A549 (cell line): Measurements from ENCODE around the gene CACNA1C.

ENCODE experiments used
- CBX2 ChIP-seq: fragments of 200-600 bp; sonication (generic); IDR thresholded peaks from 2 replicates; pipeline ENCODE4 v1.6.1; 2016; ENCODE audit warnings: low read depth, mild to moderate bottlenecking, borderline replicate concordance
- EP300 ChIP-seq, 2 experiments: fragments of >200 bp; sonication (Bioruptor Twin); formaldehyde crosslinking; IDR thresholded peaks; 2 replicates in 1 of 2; 3 replicates in 1 of 2; pipeline ENCODE4 v1.6.1; 2016 to 2017
- JUN ChIP-seq, 2 experiments: fragments of >200 bp; sonication (Bioruptor Twin); formaldehyde crosslinking; IDR thresholded peaks; 2 replicates in 1 of 2; 3 replicates in 1 of 2; pipeline ENCODE4 v1.6.1; 2016 to 2017
- JUNB ChIP-seq: fragments of >200 bp; sonication (Bioruptor Twin); formaldehyde crosslinking; IDR thresholded peaks from 2 replicates; pipeline ENCODE4 v1.6.1; 2016
- PBX3 ChIP-seq: IDR thresholded peaks from 2 replicates; pipeline ENCODE4 v1.6.1; 2012
- PHF8 ChIP-seq: fragments of 200-600 bp; sonication (generic); IDR thresholded peaks from 2 replicates; pipeline ENCODE4 v1.6.1; 2016; ENCODE audit warnings: low read depth, mild to moderate bottlenecking, antibody characterized with exemption, moderate library complexity, borderline replicate concordance
- RCOR1 ChIP-seq: fragments of 150-350 bp; IDR thresholded peaks from 2 replicates; pipeline ENCODE4 v1.6.1; 2014; ENCODE audit warnings: antibody characterized with exemption, low read length, low read depth
- RFX5 ChIP-seq: fragments of 450-650 bp; IDR thresholded peaks from 2 replicates; pipeline ENCODE4 v1.7.1; 2014; ENCODE audit warnings: antibody characterized with exemption, mild to moderate bottlenecking, moderate library complexity
- RNF2 ChIP-seq: fragments of 200-600 bp; sonication (generic); IDR thresholded peaks from 2 replicates; pipeline ENCODE4 v1.6.1; 2016; ENCODE audit warnings: low read depth, mild to moderate bottlenecking, antibody characterized with exemption, moderate library complexity, borderline replicate concordance
- SMC3 ChIP-seq: fragments of >200 bp; sonication (Bioruptor Twin); formaldehyde crosslinking; IDR thresholded peaks from 3 replicates; pipeline ENCODE4 v1.6.1; 2018; ENCODE audit warnings: inconsistent platforms
- TF ChIP-seq, protein P1 (sequence below): fragments of >200 bp; sonication (Bioruptor Twin); formaldehyde crosslinking; IDR thresholded peaks from 3 replicates; pipeline ENCODE4 v1.5.1; 2016

DNA sequence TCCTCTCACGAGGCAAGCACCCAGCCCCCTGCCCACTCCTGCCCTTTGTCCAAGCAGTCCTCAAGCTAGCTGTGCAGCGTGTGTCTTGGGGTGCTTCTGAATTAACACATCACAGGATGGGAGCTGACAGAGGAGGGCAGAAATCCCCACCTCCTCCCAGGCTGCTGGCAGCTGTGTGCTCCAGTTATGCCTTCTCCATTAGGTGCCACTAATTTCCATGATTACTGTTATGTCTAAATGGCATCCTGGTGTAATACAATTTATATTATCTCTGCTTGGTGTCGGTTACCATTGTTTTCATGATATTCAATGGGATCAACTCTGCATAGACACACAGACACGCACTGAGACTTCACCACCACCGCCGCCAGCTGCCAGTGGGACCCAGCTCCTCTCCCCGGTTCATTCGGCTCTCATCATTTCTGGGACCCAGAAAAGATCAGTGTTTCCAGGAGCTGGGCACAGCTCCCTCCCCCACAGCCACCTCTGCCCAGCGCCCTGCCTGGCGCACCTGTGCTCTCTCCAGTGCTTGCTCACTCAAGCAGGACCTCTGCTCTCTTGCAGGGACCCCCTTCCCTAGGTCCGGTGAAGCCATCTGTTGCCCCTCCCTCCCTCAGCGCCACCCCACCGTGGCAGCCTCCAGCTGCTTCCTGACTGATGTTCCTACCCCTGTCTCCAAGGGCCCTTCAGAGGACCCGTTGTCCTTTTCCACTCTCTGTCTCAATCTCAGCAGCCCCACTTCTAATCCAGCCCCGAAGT is 574.5 kb downstream of the CACNA1C start:
- TF ChIP-seq JUN (IDR thresholded peaks at IDR 0.05) (no peak), RCOR1 (no peak), EP300 (IDR thresholded peaks at IDR 0.05) (no peak), PBX3 (no peak), RFX5 (no peak), PHF8 (no peak), CBX2 (no peak), SMC3 (no peak), JUNB (no peak), RNF2 (no peak)
- TF ChIP-seq, protein P1, sequence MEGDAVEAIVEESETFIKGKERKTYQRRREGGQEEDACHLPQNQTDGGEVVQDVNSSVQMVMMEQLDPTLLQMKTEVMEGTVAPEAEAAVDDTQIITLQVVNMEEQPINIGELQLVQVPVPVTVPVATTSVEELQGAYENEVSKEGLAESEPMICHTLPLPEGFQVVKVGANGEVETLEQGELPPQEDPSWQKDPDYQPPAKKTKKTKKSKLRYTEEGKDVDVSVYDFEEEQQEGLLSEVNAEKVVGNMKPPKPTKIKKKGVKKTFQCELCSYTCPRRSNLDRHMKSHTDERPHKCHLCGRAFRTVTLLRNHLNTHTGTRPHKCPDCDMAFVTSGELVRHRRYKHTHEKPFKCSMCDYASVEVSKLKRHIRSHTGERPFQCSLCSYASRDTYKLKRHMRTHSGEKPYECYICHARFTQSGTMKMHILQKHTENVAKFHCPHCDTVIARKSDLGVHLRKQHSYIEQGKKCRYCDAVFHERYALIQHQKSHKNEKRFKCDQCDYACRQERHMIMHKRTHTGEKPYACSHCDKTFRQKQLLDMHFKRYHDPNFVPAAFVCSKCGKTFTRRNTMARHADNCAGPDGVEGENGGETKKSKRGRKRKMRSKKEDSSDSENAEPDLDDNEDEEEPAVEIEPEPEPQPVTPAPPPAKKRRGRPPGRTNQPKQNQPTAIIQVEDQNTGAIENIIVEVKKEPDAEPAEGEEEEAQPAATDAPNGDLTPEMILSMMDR, result no peak
